WTC11 (cell line): ENCODE measurements around the gene LGALS9.

Source experiments
- CTCF ChIP-seq: fragments of 200-600 bp; IDR thresholded peaks from 2 replicates; pipeline ENCODE4 v1.8.0; 2022; ENCODE audit warnings: antibody characterized with exemption
- E2F4 ChIP-seq: sonication (generic); formaldehyde crosslinking; IDR thresholded peaks from 2 replicates; pipeline ENCODE4 v1.8.1; 2022; ENCODE audit warnings: low read depth, mild to moderate bottlenecking, moderate library complexity, missing genetic modification reagents, borderline replicate concordance
- E2F5 ChIP-seq: sonication (generic); formaldehyde crosslinking; IDR thresholded peaks from 2 replicates; pipeline ENCODE4 v1.8.1; 2022; ENCODE audit warnings: mild to moderate bottlenecking, moderate library complexity, missing genetic modification reagents
- ELF4 ChIP-seq: sonication (generic); formaldehyde crosslinking; IDR thresholded peaks from 2 replicates; pipeline ENCODE4 v1.8.1; 2022; ENCODE audit warnings: low read depth, mild to moderate bottlenecking, moderate library complexity, missing genetic modification reagents
- MAX ChIP-seq: sonication (generic); formaldehyde crosslinking; IDR thresholded peaks from 2 replicates; pipeline ENCODE4 v1.8.0; 2022; ENCODE audit warnings: mild to moderate bottlenecking, missing genetic modification reagents
- SMAD4 ChIP-seq: sonication (generic); formaldehyde crosslinking; IDR thresholded peaks from 2 replicates; pipeline ENCODE4 v1.8.0; 2022; ENCODE audit warnings: mild to moderate bottlenecking, missing genetic modification reagents
- SP1 ChIP-seq: sonication (generic); formaldehyde crosslinking; conservative IDR thresholded peaks from 2 replicates; pipeline ENCODE4 v1.8.1; 2022; ENCODE audit warnings: missing genetic modification reagents
- TCF7 ChIP-seq: sonication (generic); formaldehyde crosslinking; IDR thresholded peaks from 2 replicates; pipeline ENCODE4 v1.8.0; 2022; ENCODE audit warnings: mild to moderate bottlenecking, low read depth, missing genetic modification reagents, moderate library complexity
- TEAD4 ChIP-seq: sonication (generic); formaldehyde crosslinking; IDR thresholded peaks from 2 replicates; pipeline ENCODE4 v1.8.0; 2022; ENCODE audit warnings: mild to moderate bottlenecking, missing genetic modification reagents
- USF2 ChIP-seq: sonication (generic); formaldehyde crosslinking; IDR thresholded peaks from 2 replicates; pipeline ENCODE4 v1.8.1; 2023; ENCODE audit warnings: mild to moderate bottlenecking, missing genetic modification reagents, moderate library complexity

- TF ChIP-seq MAX (CRISPR knock-in tag) (no peak), CTCF (no peak), SMAD4 (CRISPR knock-in tag) (no peak), USF2 (CRISPR knock-in tag) (no peak), E2F5 (CRISPR knock-in tag) (no peak), TCF7 (CRISPR knock-in tag) (no peak), ELF4 (no peak), TEAD4 (CRISPR knock-in tag) (no peak), SP1 (no peak), E2F4 (CRISPR knock-in tag) (no peak)
Measured at GRCh38 chr17:27597783-27598320, 33.1 kb upstream of the LGALS9 start.
